K562 (cell line): ENCODE data around the gene SETD3. TPM values are rescaled to one million over a fixed set of nuclear protein-coding genes. Genes with fewer than 3 reads are reported as not detected.

Source experiments
- ATAC-seq: fragments of 200-7000 bp; cut with Tn5 transposase; 3 replicates; pipeline ENCODE4 v1.9.1; 2020; ENCODE audit warnings: moderate library complexity
- BruUV-seq: library from RNA; stranded (reverse); fragments of 400-500 nt; replicated peaks from 2 replicates; lab custom pipeline; 2021; lab: Mats Ljungman, UMichigan
- CTCF ChIA-PET: fragments of 300-600 bp; formaldehyde crosslinking; extraction: SDS; loops from one replicate; lab custom pipeline; 2021; ENCODE audit warnings: low intra/inter-chr PET ratio; lab: Yijun Ruan, JAX
- POLR2A ChIA-PET: fragments of 300-600, 350-650 bp; sonication (Branson Sonifier 250); formaldehyde crosslinking; extraction: SDS; loops from one replicate; lab custom pipeline; 2021; ENCODE audit warnings: antibody characterized with exemption, inconsistent platforms; lab: Yijun Ruan, JAX
- DNase-seq, 4 experiments: peaks; one replicate each; pipeline versions ENCODE4 v3.0.0 to v3.0.0-alpha.2; 2011 to 2018; ENCODE audit warnings: low spot score in 3 of 4, mixed read lengths in 3 of 4; ENCODE audit errors: extremely low read depth in 1 of 4
- FAIRE-seq: peaks from 2 replicates; lab custom pipeline; 2011; peaks lifted over from hg19 to GRCh38; lab: Jason Lieb, UNC
- H2AFZ ChIP-seq: 2 replicates; pipeline ENCODE4 v1.6.0; 2011; ENCODE audit warnings: low read depth, low read length, control low read depth, inconsistent platforms
- H3K27ac ChIP-seq: fragments of 200-600 bp; 3 replicates; pipeline ENCODE4 v1.8.0; 2011; ENCODE audit warnings: low read depth, mild to moderate bottlenecking, control low read depth, inconsistent platforms, low read length, moderate library complexity, mixed read lengths; ENCODE audit errors: extremely low read depth
- H3K27me3 ChIP-seq, 2 experiments: fragments of 300-600 bp in 1 of 2; 2 replicates in 1 of 2; 3 replicates in 1 of 2; pipeline versions ENCODE4 v1.6.0 to v1.8.0; 2011; ENCODE audit warnings: inconsistent platforms in 2 of 2, low read length in 2 of 2, mild to moderate bottlenecking in 1 of 2, mixed read lengths in 1 of 2, moderate library complexity in 1 of 2; ENCODE audit not compliant: control insufficient read depth in 2 of 2, insufficient read depth in 2 of 2
- H3K36me3 ChIP-seq: fragments of 300-600 bp; 3 replicates; pipeline ENCODE4 v1.8.0; 2011; ENCODE audit warnings: mild to moderate bottlenecking, low read length, inconsistent platforms; ENCODE audit not compliant: control insufficient read depth, insufficient read depth
- H3K4me1 ChIP-seq, 2 experiments: fragments of 200-600 bp in 1 of 2; replicated peaks in 1 of 2; 2 replicates in 1 of 2; 3 replicates in 1 of 2; pipeline versions ENCODE4 v1.5.1 to v1.8.0; 2011; ENCODE audit warnings: inconsistent platforms in 2 of 2, low read length in 2 of 2, mild to moderate bottlenecking in 1 of 2, mixed read lengths in 1 of 2, moderate library complexity in 1 of 2; ENCODE audit not compliant: control insufficient read depth in 2 of 2, insufficient read depth in 2 of 2
- H3K4me2 ChIP-seq: 2 replicates; pipeline ENCODE4 v1.6.1; 2011; ENCODE audit warnings: low read length, control low read depth, inconsistent platforms, mixed read lengths; ENCODE audit not compliant: insufficient read depth
- H3K4me3 ChIP-seq: fragments of 200-600 bp; sonication (generic), shearing (Covaris generic); 2 replicates; pipeline ENCODE4 v1.5.1; 2016; ENCODE audit warnings: control low read depth, inconsistent platforms
- H3K79me2 ChIP-seq: fragments of 200-600 bp; 3 replicates; pipeline ENCODE4 v1.8.0; 2011; ENCODE audit warnings: low read length, inconsistent platforms; ENCODE audit not compliant: control insufficient read depth, insufficient read depth
- H3K9ac ChIP-seq, 2 experiments: 2 replicates each; pipeline versions ENCODE4 v1.6.0 to v1.6.1; 2011; ENCODE audit warnings: low read depth in 2 of 2, low read length in 2 of 2, control low read depth in 1 of 2, inconsistent platforms in 1 of 2, mild to moderate bottlenecking in 1 of 2, mixed read lengths in 1 of 2; ENCODE audit not compliant: insufficient read depth in 1 of 2
- H3K9me1 ChIP-seq: one replicate; pipeline ENCODE4 v1.6.0; 2011; ENCODE audit warnings: inconsistent platforms, mild to moderate bottlenecking, low read length, moderate library complexity; ENCODE audit not compliant: control insufficient read depth, insufficient read depth
- H3K9me3 ChIP-seq: replicated peaks from 2 replicates; pipeline ENCODE4 v1.5.1; 2011; ENCODE audit warnings: low read depth, low read length, inconsistent platforms; ENCODE audit not compliant: control insufficient read depth, insufficient read depth
- H4K20me1 ChIP-seq: replicated peaks from 2 replicates; pipeline ENCODE4 v1.6.1; 2011; ENCODE audit warnings: low read length, inconsistent platforms, mixed read lengths; ENCODE audit not compliant: control insufficient read depth, insufficient read depth
- C11orf30 ChIP-seq: fragments of 450-650 bp; IDR thresholded peaks from 2 replicates; pipeline ENCODE4 v1.6.1; 2016; ENCODE audit warnings: low read depth, mild to moderate bottlenecking
- CBFB ChIP-seq: sonication (generic); formaldehyde crosslinking; IDR thresholded peaks from 2 replicates; pipeline ENCODE4 v1.4.0; 2020; ENCODE audit warnings: mild to moderate bottlenecking, missing genetic modification reagents
- ELF1 ChIP-seq: fragments of 200-800 bp; sonication (Bioruptor generic); IDR thresholded peaks from 2 replicates; pipeline ENCODE4 v1.6.1; 2016; ENCODE audit warnings: missing genetic modification characterization, missing compliant biosample characterization
- ETV5 ChIP-seq: sonication (generic); formaldehyde crosslinking; IDR thresholded peaks from 2 replicates; pipeline ENCODE4 v1.4.0; 2020; ENCODE audit warnings: low read depth, mild to moderate bottlenecking, missing genetic modification reagents
- POLR2G ChIP-seq: fragments of 200-400 bp; formaldehyde crosslinking; IDR thresholded peaks from 2 replicates; pipeline ENCODE4 v1.6.1; 2017; ENCODE audit warnings: low read depth, mild to moderate bottlenecking, antibody characterized with exemption, low read length, moderate library complexity
- U2AF1 ChIP-seq: fragments of 200-400 bp; formaldehyde crosslinking; optimal IDR thresholded peaks from 2 replicates; pipeline ENCODE3; 2017; ENCODE audit warnings: mild to moderate bottlenecking, low read depth, low read length, moderate library complexity
- ZNF12 ChIP-seq: sonication (generic); formaldehyde crosslinking; IDR thresholded peaks from 2 replicates; pipeline ENCODE4 v1.4.0; 2020; ENCODE audit warnings: mild to moderate bottlenecking, missing genetic modification reagents
- ZNF184 ChIP-seq: sonication (generic); formaldehyde crosslinking; IDR thresholded peaks from 2 replicates; pipeline ENCODE4 v1.5.0; 2020; ENCODE audit warnings: missing genetic modification reagents
- WGBS: fragments of 100-300 bp; shearing (Covaris generic); methylation state at CpG from one replicate; pipeline ENCODE4 v1.1.6; 2016; ENCODE audit warnings: low coverage, mixed read lengths; ENCODE audit not compliant: insufficient coverage; ENCODE audit errors: missing lambda C conversion rate; 5-methylcytosine and 5-hydroxymethylcytosine counted together
- in situ Hi-C: fragments of 300-500 bp; cut with MboI; formaldehyde crosslinking; loops from 4 replicates; pipeline ENCODE4 v1.15.0; 2018; ENCODE audit warnings: inconsistent platforms, mixed read lengths
- intact Hi-C: fragments of 100-400 bp; cut with micrococcal nuclease; formaldehyde crosslinking; loops from 2 replicates; pipeline ENCODE4 v1.14.2; 2022
- polyA plus RNA-seq, 8 experiments: library from polyadenylated mRNA; depleted of rRNA in 4 of 8; stranded (reverse) in 5 of 8; unstranded in 3 of 8; fragments of >200 nt; fragmentation: Nextera tagmentation in 2 of 8; fragmentation: Illumina TruSeq in 1 of 8; extraction: Ambion mirVana in 2 of 8; extraction: Trizol in 1 of 8; gene quantifications; 2 replicates each; pipeline versions ENCODE4 v1.2.1 to v1.2.3, GENCODE V29; 2011 to 2014; ENCODE audit warnings: inconsistent platforms in 1 of 8, missing spikeins in 1 of 8
- total RNA-seq, 7 experiments: library from RNA; depleted of rRNA in 6 of 7; stranded (reverse); fragments of >200 nt in 6 of 7; fragmentation: Illumina TruSeq in 2 of 7; extraction: Trizol in 2 of 7; gene quantifications; 2 replicates each; pipeline versions ENCODE4 v1.2.1 to v1.2.3, GENCODE V29; 2011 to 2021; ENCODE audit warnings: low replicate concordance in 1 of 7
- TF ChIP-seq, protein P1 (sequence below): fragments of 150-350 bp; conservative IDR thresholded peaks from 2 replicates; pipeline ENCODE4 v1.6.1; 2014; ENCODE audit warnings: low read length

Gene SETD3
- total and polyA plus RNA-seq, 9 of the 15 experiments (the other 6 are each of a cell fraction or from before 2014, with no cell fraction given): 8.5 to 35.9 (median 26.5) TPM

DNA sequence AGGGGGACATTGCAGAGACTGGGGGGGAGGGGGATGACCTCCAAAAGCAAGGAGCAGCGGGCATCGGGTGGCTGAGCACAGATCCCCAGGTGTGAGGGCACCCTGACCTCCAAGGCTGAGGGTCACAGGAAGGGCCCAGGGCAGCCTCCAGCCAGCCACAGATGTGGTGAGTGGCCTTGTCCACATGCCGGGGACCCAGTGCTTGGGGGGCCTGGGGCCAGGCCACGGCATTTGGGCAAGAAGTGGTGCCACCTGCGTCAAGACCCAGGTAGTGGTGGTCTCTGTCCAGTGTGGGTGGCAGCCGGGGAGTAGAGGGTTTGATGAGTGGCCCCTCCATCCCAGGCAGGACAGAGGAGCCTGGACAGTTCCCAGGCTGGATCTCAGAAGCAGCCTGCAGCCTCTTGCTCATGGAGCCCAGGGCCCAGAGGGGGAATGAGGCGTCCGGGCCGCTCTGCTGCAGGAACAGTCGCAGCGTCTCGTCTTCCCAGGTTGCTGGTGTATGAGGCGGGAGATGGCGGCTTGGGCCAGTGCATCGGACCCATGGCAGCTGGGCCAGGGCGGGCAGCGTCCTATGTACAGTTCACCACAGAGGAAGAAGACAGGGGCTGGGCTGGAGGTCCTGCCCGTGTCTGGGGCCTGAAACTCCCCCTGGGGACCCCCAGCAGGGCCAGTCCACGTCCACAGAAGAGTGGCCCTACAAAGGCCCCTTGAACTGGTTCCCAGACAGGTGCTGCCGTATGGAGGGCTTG is 34.1 kb upstream of the SETD3 start:
- in situ Hi-C loops: no loop called here
- Histone ChIP-seq H3K9me3 (no peaks in the 10 kb centered on the region), H3K27ac (no peak overlapping the region), H3K27me3 (no peaks in the 10 kb centered on the region), H3K4me2 (no peak overlapping the region), H3K36me3 (peaks cover 18% of the 10 kb centered on the region; the same call in 1 of the 3 replicates), H3K9ac (no peak overlapping the region; a peak in 1 of 4 replicates), H3K9me1 (no peaks in the 10 kb centered on the region), H3K4me1 (peaks cover 0 to 17% of the 10 kb centered on the region in 2 experiments; a peak in 2 of 5 replicates), H4K20me1 (0 out of 2 replicates have a peak, but pooled peaks cover 6% of the 10 kb centered on the region), H2AFZ (no peak overlapping the region), H3K79me2 (no peaks in the 10 kb centered on the region), H3K4me3 (no peak overlapping the region)
- FAIRE-seq (no peak), ATAC-seq (no peak), DNase-seq (no peak)
- ChIA-PET CTCF (no interaction called here), POLR2A (interaction anchor here (0.7 kb wide), 1 partner anchor 34 kb away, joined by 3 read pairs; the partner anchor contains the start of gene SETD3)
- WGBS: 96% methylated on average over 10 of the region's 20 CpGs
- TF ChIP-seq POLR2G: peak; percentile 47; the same call in 1 of the 2 replicates
- no peak for TF ChIP-seq ZNF184 (CRISPR knock-in tag)
- intact Hi-C loops: no loop called here
- no TSS peak for BruUV-seq

DNA sequence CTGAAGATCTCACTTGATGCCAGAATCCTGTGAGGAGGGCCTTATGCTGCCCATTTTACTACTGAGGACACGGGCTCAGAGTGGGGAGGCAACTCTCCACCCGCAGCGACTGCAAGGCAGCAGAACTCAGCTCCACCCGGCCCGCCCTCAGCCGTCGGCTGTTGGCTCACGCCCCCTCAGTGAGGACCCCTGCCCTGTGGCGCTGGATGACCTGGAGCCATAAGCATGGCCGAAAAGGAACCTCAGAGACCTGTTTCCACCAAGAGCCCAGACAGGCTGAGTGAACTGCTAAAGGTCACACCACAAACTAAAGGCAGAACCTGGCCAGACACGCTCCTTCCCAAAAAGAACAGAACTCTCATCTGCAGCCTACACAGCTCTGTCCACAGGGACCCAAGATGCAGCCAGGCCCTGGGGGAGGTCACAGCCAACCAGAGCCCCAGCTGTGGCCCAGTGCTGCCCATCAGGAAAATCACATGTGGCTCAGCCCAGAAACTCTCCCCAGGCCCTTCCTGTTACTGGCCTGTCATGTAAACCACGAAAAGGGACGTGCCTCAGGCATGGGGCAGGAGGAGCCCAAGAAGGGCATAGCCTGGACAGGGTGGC is 33.4 kb upstream of the SETD3 start:
- peak overlapping the region in 1 of 2 experiments; percentile 26; a peak in 1 of 4 replicates for H3K9ac ChIP-seq
- H3K79me2 ChIP-seq: no peaks in the 10 kb centered on the region
- 84% methylated on average over 10 of the region's 13 CpGs for WGBS
- BruUV-seq: no TSS peak
- ATAC-seq: no peak
- no peaks in the 10 kb centered on the region for H3K27me3 ChIP-seq
- no peak overlapping the region for H3K4me2 ChIP-seq
- intact Hi-C loops (no loop called here), in situ Hi-C loops (no loop called here)
- no peaks in the 10 kb centered on the region for H3K9me3 ChIP-seq
- no peak overlapping the region for H3K27ac ChIP-seq
- no peak for DNase-seq
- no peaks in the 10 kb centered on the region for H3K9me1 ChIP-seq
- no peak overlapping the region for H3K4me3 ChIP-seq
- POLR2A ChIA-PET: interaction anchor here (0.7 to 1.2 kb wide), 3 partner anchors 9 to 170 kb away, joined by 3 to 4 read pairs (median 3); partner anchors contain the start of genes CYP46A1 and SETD3
- CTCF ChIA-PET: no interaction called here
- H3K4me1 ChIP-seq: peaks cover 0 to 21% of the 10 kb centered on the region in 2 experiments; a peak in 2 of 5 replicates
- 0 out of 2 replicates have a peak, but pooled peaks cover 10% of the 10 kb centered on the region for H4K20me1 ChIP-seq
- no peak overlapping the region for H2AFZ ChIP-seq
- H3K36me3 ChIP-seq: peaks cover 25% of the 10 kb centered on the region; the same call in 1 of the 3 replicates
- FAIRE-seq: no peak
- TF ChIP-seq ZNF12 (CRISPR knock-in tag): no peak
- no peak for TF ChIP-seq ELF1 (tag)
- no peak for TF ChIP-seq U2AF1
- TF ChIP-seq ETV5: no peak
- TF ChIP-seq, protein P1, sequence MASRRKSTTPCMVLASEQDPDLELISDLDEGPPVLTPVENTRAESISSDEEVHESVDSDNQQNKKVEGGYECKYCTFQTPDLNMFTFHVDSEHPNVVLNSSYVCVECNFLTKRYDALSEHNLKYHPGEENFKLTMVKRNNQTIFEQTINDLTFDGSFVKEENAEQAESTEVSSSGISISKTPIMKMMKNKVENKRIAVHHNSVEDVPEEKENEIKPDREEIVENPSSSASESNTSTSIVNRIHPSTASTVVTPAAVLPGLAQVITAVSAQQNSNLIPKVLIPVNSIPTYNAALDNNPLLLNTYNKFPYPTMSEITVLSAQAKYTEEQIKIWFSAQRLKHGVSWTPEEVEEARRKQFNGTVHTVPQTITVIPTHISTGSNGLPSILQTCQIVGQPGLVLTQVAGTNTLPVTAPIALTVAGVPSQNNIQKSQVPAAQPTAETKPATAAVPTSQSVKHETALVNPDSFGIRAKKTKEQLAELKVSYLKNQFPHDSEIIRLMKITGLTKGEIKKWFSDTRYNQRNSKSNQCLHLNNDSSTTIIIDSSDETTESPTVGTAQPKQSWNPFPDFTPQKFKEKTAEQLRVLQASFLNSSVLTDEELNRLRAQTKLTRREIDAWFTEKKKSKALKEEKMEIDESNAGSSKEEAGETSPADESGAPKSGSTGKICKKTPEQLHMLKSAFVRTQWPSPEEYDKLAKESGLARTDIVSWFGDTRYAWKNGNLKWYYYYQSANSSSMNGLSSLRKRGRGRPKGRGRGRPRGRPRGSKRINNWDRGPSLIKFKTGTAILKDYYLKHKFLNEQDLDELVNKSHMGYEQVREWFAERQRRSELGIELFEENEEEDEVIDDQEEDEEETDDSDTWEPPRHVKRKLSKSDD: no peak
- TF ChIP-seq CBFB (CRISPR knock-in tag): no peak
- TF ChIP-seq C11orf30: no peak
